ENCODE data around the gene FAM221B.

- TF ChIP-seq CTCF (IDR thresholded peaks at IDR 0.05) (no peak), POLR2AphosphoS5 (IDR thresholded peaks at IDR 0.05) (no peak), EP300 (IDR thresholded peaks at IDR 0.05) (no peak), POLR2A (IDR thresholded peaks at IDR 0.05) (no peak)
Observed at GRCh38 chr9:35828716-35829083, at the start of gene FAM221B.

Data from sigmoid colon (tissue), 4 donors.